ENCODE measurements around the gene PDCD5.
"Not testable (repeated sequence)": the region's sequence is repeated elsewhere in the genome, so short reads cannot be mapped to it uniquely, and the experiment has no call there.

PDCD5 gene

GRCh38 chr19:32563761-32564160 lies 17.2 kb upstream of the PDCD5 start:
- no peak overlapping the region for H2AFZ ChIP-seq (ENCODE audit: low read depth, low read length)
- no peaks in the 10 kb centered on the region for H3K9me3 ChIP-seq (ENCODE audit: low read length)
- H3K4me3 ChIP-seq (ENCODE audit: low read length): no peak overlapping the region
- no peaks in the 10 kb centered on the region for H3K36me3 ChIP-seq (ENCODE audit: insufficient read depth, low read length)
- peaks cover 2% of the 10 kb centered on the region for H3K4me1 ChIP-seq (ENCODE audit: insufficient read depth, low read length)
- peaks cover 2% of the 10 kb centered on the region for H3K27me3 ChIP-seq (ENCODE audit: insufficient read depth, low read length)

- no peak overlapping the region for H3K4me3 ChIP-seq (ENCODE audit: low read length)
- no peaks in the 10 kb centered on the region for H3K9me3 ChIP-seq (ENCODE audit: low read length)
- H3K27me3 ChIP-seq (ENCODE audit: insufficient read depth, low read length): peaks cover 2% of the 10 kb centered on the region
- H3K4me1 ChIP-seq (ENCODE audit: insufficient read depth, low read length): no peaks in the 10 kb centered on the region
- no peaks in the 10 kb centered on the region for H3K36me3 ChIP-seq (ENCODE audit: insufficient read depth, low read length)
- H2AFZ ChIP-seq (ENCODE audit: low read depth, low read length): no peak overlapping the region
Measured at GRCh38 chr19:32566246-32566830, 14.7 kb upstream of the PDCD5 start.

GRCh38 chr19:32567486-32567885 lies 13.5 kb upstream of the PDCD5 start:
- Histone ChIP-seq H3K4me1 (ENCODE audit: insufficient read depth, low read length) (no peaks in the 10 kb centered on the region), H3K4me3 (ENCODE audit: low read length) (no peak overlapping the region), H2AFZ (ENCODE audit: low read depth, low read length) (no peak overlapping the region), H3K9me3 (ENCODE audit: low read length) (no peaks in the 10 kb centered on the region), H3K36me3 (ENCODE audit: insufficient read depth, low read length) (no peaks in the 10 kb centered on the region), H3K27me3 (ENCODE audit: insufficient read depth, low read length) (peaks cover 2% of the 10 kb centered on the region)

GRCh38 chr19:32570081-32570785 lies 10.8 kb upstream of the PDCD5 start:
- H3K4me1 ChIP-seq (ENCODE audit: insufficient read depth, low read length): peaks cover 2% of the 10 kb centered on the region
- H3K9me3 ChIP-seq (ENCODE audit: low read length): no peaks in the 10 kb centered on the region
- peaks cover 2% of the 10 kb centered on the region for H3K27me3 ChIP-seq (ENCODE audit: insufficient read depth, low read length)
- no peaks in the 10 kb centered on the region for H3K36me3 ChIP-seq (ENCODE audit: insufficient read depth, low read length)
- no peak overlapping the region for H2AFZ ChIP-seq (ENCODE audit: low read depth, low read length)
- H3K4me3 ChIP-seq (ENCODE audit: low read length): no peak overlapping the region

- not testable (repeated sequence) for H3K36me3 ChIP-seq (ENCODE audit: insufficient read depth, low read length); H2AFZ ChIP-seq (ENCODE audit: low read depth, low read length); H3K4me3 ChIP-seq (ENCODE audit: low read length); H3K4me1 ChIP-seq (ENCODE audit: insufficient read depth, low read length); H3K9me3 ChIP-seq (ENCODE audit: low read length); H3K27me3 ChIP-seq (ENCODE audit: insufficient read depth, low read length)
Measured at GRCh38 chr19:32571471-32572075, 9.4 kb upstream of the PDCD5 start.

GRCh38 chr19:32572700-32573491 lies 8.1 kb upstream of the PDCD5 start:
- H3K27me3 ChIP-seq (ENCODE audit: insufficient read depth, low read length); H3K4me3 ChIP-seq (ENCODE audit: low read length); H3K36me3 ChIP-seq (ENCODE audit: insufficient read depth, low read length); H2AFZ ChIP-seq (ENCODE audit: low read depth, low read length); H3K4me1 ChIP-seq (ENCODE audit: insufficient read depth, low read length); H3K9me3 ChIP-seq (ENCODE audit: low read length): not testable (repeated sequence)

GRCh38 chr19:32573492-32573794 lies 7.5 kb upstream of the PDCD5 start:
- Histone ChIP-seq H3K4me1 (ENCODE audit: insufficient read depth, low read length) (peaks cover 2% of the 10 kb centered on the region), H3K36me3 (ENCODE audit: insufficient read depth, low read length) (no peaks in the 10 kb centered on the region), H3K4me3 (ENCODE audit: low read length) (no peak overlapping the region), H3K27me3 (ENCODE audit: insufficient read depth, low read length) (peaks cover 3% of the 10 kb centered on the region), H3K9me3 (ENCODE audit: low read length) (no peaks in the 10 kb centered on the region), H2AFZ (ENCODE audit: low read depth, low read length) (no peak overlapping the region)

- peaks cover 2% of the 10 kb centered on the region for H3K4me1 ChIP-seq (ENCODE audit: insufficient read depth, low read length)
- H3K4me3 ChIP-seq (ENCODE audit: low read length): no peak overlapping the region
- H2AFZ ChIP-seq (ENCODE audit: low read depth, low read length): no peak overlapping the region
- no peaks in the 10 kb centered on the region for H3K9me3 ChIP-seq (ENCODE audit: low read length)
- H3K36me3 ChIP-seq (ENCODE audit: insufficient read depth, low read length): no peaks in the 10 kb centered on the region
- peaks cover 3% of the 10 kb centered on the region for H3K27me3 ChIP-seq (ENCODE audit: insufficient read depth, low read length)
Measured at GRCh38 chr19:32576790-32577189, 4.2 kb upstream of the PDCD5 start.

- Histone ChIP-seq H3K27me3 (ENCODE audit: insufficient read depth, low read length) (peaks cover 3% of the 10 kb centered on the region), H3K9me3 (ENCODE audit: low read length) (no peaks in the 10 kb centered on the region), H3K4me1 (ENCODE audit: insufficient read depth, low read length) (peaks cover 8% of the 10 kb centered on the region), H2AFZ (ENCODE audit: low read depth, low read length) (peak overlapping the region; percentile 58), H3K36me3 (ENCODE audit: insufficient read depth, low read length) (peaks cover 24% of the 10 kb centered on the region), H3K4me3 (ENCODE audit: low read length) (peak overlapping the region; percentile 98)
Measured at GRCh38 chr19:32580353-32580900, 563 bp upstream of the PDCD5 start.

- Histone ChIP-seq H3K4me3 (ENCODE audit: low read length) (peak overlapping the region; percentile 98), H2AFZ (ENCODE audit: low read depth, low read length) (peak overlapping the region; percentile 80), H3K4me1 (ENCODE audit: insufficient read depth, low read length) (peaks cover 8% of the 10 kb centered on the region), H3K9me3 (ENCODE audit: low read length) (no peaks in the 10 kb centered on the region), H3K36me3 (ENCODE audit: insufficient read depth, low read length) (peaks cover 37% of the 10 kb centered on the region), H3K27me3 (ENCODE audit: insufficient read depth, low read length) (peaks cover 3% of the 10 kb centered on the region)
Measured at GRCh38 chr19:32581705-32582179, 752 bp downstream of the PDCD5 start.

GRCh38 chr19:32587747-32588504 lies 6.9 kb downstream of the PDCD5 start:
- H3K4me1 ChIP-seq (ENCODE audit: insufficient read depth, low read length); H3K27me3 ChIP-seq (ENCODE audit: insufficient read depth, low read length); H3K4me3 ChIP-seq (ENCODE audit: low read length); H3K9me3 ChIP-seq (ENCODE audit: low read length); H2AFZ ChIP-seq (ENCODE audit: low read depth, low read length): not testable (repeated sequence)
- H3K36me3 ChIP-seq (ENCODE audit: insufficient read depth, low read length): peaks cover 36% of the 10 kb centered on the region

- peaks cover 45% of the 10 kb centered on the region for H3K36me3 ChIP-seq (ENCODE audit: insufficient read depth, low read length)
- no peak overlapping the region for H3K4me3 ChIP-seq (ENCODE audit: low read length)
- H3K4me1 ChIP-seq (ENCODE audit: insufficient read depth, low read length): no peaks in the 10 kb centered on the region
- H3K9me3 ChIP-seq (ENCODE audit: low read length): no peaks in the 10 kb centered on the region
- no peaks in the 10 kb centered on the region for H3K27me3 ChIP-seq (ENCODE audit: insufficient read depth, low read length)
- H2AFZ ChIP-seq (ENCODE audit: low read depth, low read length): no peak overlapping the region
Measured at GRCh38 chr19:32594021-32594420, 13.0 kb downstream of the PDCD5 start.
